A549 (cell line): ENCODE measurements around the gene TCTN1. TPM values are rescaled to one million over a fixed set of nuclear protein-coding genes. Genes with fewer than 3 reads are reported as not detected.

ENCODE experiments used
- ATAC-seq, 2 experiments: fragments of 200-7000 bp in 1 of 2; fragments of >200 bp in 1 of 2; cut with Nextera tagmentation in 1 of 2; cut with Tn5 transposase in 1 of 2; 3 replicates each; pipeline versions ENCODE4 v1.8.0 to v1.9.1; 2018 to 2020; ENCODE audit warnings: mild to moderate bottlenecking in 1 of 2, moderate library complexity in 1 of 2
- CTCF ChIA-PET: fragments of 300-600 bp; sonication (Branson Sonifier 250); formaldehyde crosslinking; extraction: SDS; loops from one replicate; lab custom pipeline; 2021; ENCODE audit warnings: antibody characterized with exemption, inconsistent platforms; lab: Yijun Ruan, JAX
- POLR2A ChIA-PET: fragments of 350-600 bp; formaldehyde crosslinking; extraction: SDS; loops from one replicate; lab custom pipeline; 2021; ENCODE audit warnings: antibody characterized with exemption, inconsistent platforms; lab: Yijun Ruan, JAX
- DNase-seq, 2 experiments: peaks; one replicate each; pipeline versions ENCODE4 v3.0.0 to v3.0.0-alpha.2; 2011 to 2016; ENCODE audit warnings: low read depth in 1 of 2, low spot score in 1 of 2
- FAIRE-seq: peaks from 2 replicates; lab custom pipeline; 2011; peaks lifted over from hg19 to GRCh38; lab: Jason Lieb, UNC
- H3K27ac ChIP-seq, 2 experiments: fragments of >200 bp; sonication (Bioruptor Twin); formaldehyde crosslinking; 3 replicates each; pipeline ENCODE4 v1.5.1; 2016 to 2017
- H3K4me1 ChIP-seq: fragments of >200 bp; sonication (Bioruptor Twin); formaldehyde crosslinking; 3 replicates; pipeline ENCODE4 v1.6.1; 2016
- H3K4me2 ChIP-seq: fragments of >200 bp; sonication (Bioruptor Twin); formaldehyde crosslinking; 3 replicates; pipeline ENCODE4 v1.6.1; 2016
- H3K4me3 ChIP-seq: fragments of >200 bp; sonication (Bioruptor Twin); formaldehyde crosslinking; 3 replicates; pipeline ENCODE4 v1.5.1; 2016
- H3K9me3 ChIP-seq: fragments of >200 bp; sonication (Bioruptor Twin); formaldehyde crosslinking; 3 replicates; pipeline ENCODE4 v1.6.1; 2016
- BCL3 ChIP-seq: fragments of >200 bp; sonication (Bioruptor Twin); formaldehyde crosslinking; IDR thresholded peaks from 3 replicates; pipeline ENCODE4 v1.6.1; 2016
- BHLHE40 ChIP-seq: IDR thresholded peaks from 2 replicates; pipeline ENCODE4 v1.6.1; 2012; ENCODE audit warnings: low read depth, low read length, inconsistent platforms
- CEBPB ChIP-seq, 2 experiments: fragments of >200 bp in 1 of 2; sonication (Bioruptor Twin) in 1 of 2; formaldehyde crosslinking in 1 of 2; IDR thresholded peaks; 2 replicates each; pipeline ENCODE4 v1.6.1; 2012 to 2016
- CHD4 ChIP-seq: fragments of 200-600 bp; sonication (generic); IDR thresholded peaks from 2 replicates; pipeline ENCODE4 v1.6.1; 2016; ENCODE audit warnings: antibody characterized with exemption, mild to moderate bottlenecking, borderline replicate concordance
- E2F6 ChIP-seq: IDR thresholded peaks from 2 replicates; pipeline ENCODE4 v1.6.1; 2012; ENCODE audit warnings: low read depth, borderline replicate concordance
- ELK1 ChIP-seq: fragments of 150-350 bp; IDR thresholded peaks from 2 replicates; pipeline ENCODE4 v1.6.1; 2014; ENCODE audit warnings: low read depth, mild to moderate bottlenecking, low read length
- EP300 ChIP-seq, 2 experiments: fragments of >200 bp; sonication (Bioruptor Twin); formaldehyde crosslinking; IDR thresholded peaks; 2 replicates in 1 of 2; 3 replicates in 1 of 2; pipeline ENCODE4 v1.6.1; 2016 to 2017
- FOSB ChIP-seq: fragments of 250-450 bp; sonication (Bioruptor Pico); IDR thresholded peaks from 2 replicates; pipeline ENCODE4 v1.5.0; 2020; ENCODE audit warnings: mild to moderate bottlenecking, moderate library complexity
- FOSL2 ChIP-seq, 2 experiments: fragments of 450-650 bp in 1 of 2; fragments of >200 bp in 1 of 2; sonication (Bioruptor Twin) in 1 of 2; formaldehyde crosslinking; IDR thresholded peaks; 2 replicates each; pipeline versions ENCODE4 v1.5.0 to v1.6.1; 2016 to 2020; ENCODE audit warnings: mild to moderate bottlenecking in 1 of 2, moderate library complexity in 1 of 2
- GATA3 ChIP-seq: IDR thresholded peaks from 2 replicates; pipeline ENCODE4 v1.6.1; 2012; ENCODE audit warnings: borderline replicate concordance
- HDAC2 ChIP-seq: fragments of 200-600 bp; sonication (generic); IDR thresholded peaks from 2 replicates; pipeline ENCODE4 v1.6.1; 2016
- HEYL ChIP-seq: fragments of 250-450 bp; sonication (Bioruptor Pico); IDR thresholded peaks from 2 replicates; pipeline ENCODE4 v1.8.0; 2021; ENCODE audit warnings: mild to moderate bottlenecking, moderate library complexity
- HOXA7 ChIP-seq: fragments of 250-450 bp; sonication (Bioruptor Pico); IDR thresholded peaks from 2 replicates; pipeline ENCODE4 v1.5.0; 2020; ENCODE audit warnings: mild to moderate bottlenecking, moderate library complexity
- HOXB13 ChIP-seq: fragments of 250-450 bp; sonication (Bioruptor Pico); IDR thresholded peaks from 2 replicates; pipeline ENCODE4 v1.5.0; 2020; ENCODE audit warnings: low read depth, mild to moderate bottlenecking, moderate library complexity
- JUN ChIP-seq, 2 experiments: fragments of >200 bp; sonication (Bioruptor Twin); formaldehyde crosslinking; IDR thresholded peaks; 2 replicates in 1 of 2; 3 replicates in 1 of 2; pipeline ENCODE4 v1.6.1; 2016 to 2017
- JUNB ChIP-seq: fragments of >200 bp; sonication (Bioruptor Twin); formaldehyde crosslinking; IDR thresholded peaks from 2 replicates; pipeline ENCODE4 v1.6.1; 2016
- KDM1A ChIP-seq: fragments of 200-600 bp; sonication (generic); IDR thresholded peaks from 2 replicates; pipeline ENCODE4 v1.6.1; 2016; ENCODE audit warnings: low read depth, mild to moderate bottlenecking
- KDM5A ChIP-seq: fragments of 200-600 bp; sonication (generic); IDR thresholded peaks from 2 replicates; pipeline ENCODE4 v1.6.1; 2016; ENCODE audit warnings: antibody characterized with exemption, mild to moderate bottlenecking
- MAFK ChIP-seq: fragments of 450-650 bp; IDR thresholded peaks from 2 replicates; pipeline ENCODE4 v1.6.1; 2014; ENCODE audit not compliant: partially characterized antibody
- MAZ ChIP-seq: fragments of 150-350 bp; IDR thresholded peaks from 2 replicates; pipeline ENCODE4 v1.6.1; 2014; ENCODE audit warnings: antibody characterized with exemption, low read depth, low read length, borderline replicate concordance
- NPAS2 ChIP-seq: fragments of 250-450 bp; sonication (Bioruptor Pico); IDR thresholded peaks from 2 replicates; pipeline ENCODE4 v1.8.0; 2022; ENCODE audit warnings: mild to moderate bottlenecking, moderate library complexity, borderline replicate concordance
- NR3C1 ChIP-seq: fragments of >200 bp; sonication (Bioruptor Twin); formaldehyde crosslinking; IDR thresholded peaks from 3 replicates; pipeline ENCODE4 v1.6.1; 2017
- PHF8 ChIP-seq: fragments of 200-600 bp; sonication (generic); IDR thresholded peaks from 2 replicates; pipeline ENCODE4 v1.6.1; 2016; ENCODE audit warnings: low read depth, mild to moderate bottlenecking, antibody characterized with exemption, moderate library complexity, borderline replicate concordance
- POLR2A ChIP-seq: IDR thresholded peaks from 2 replicates; pipeline ENCODE4 v1.6.1; 2012; ENCODE audit warnings: mild to moderate bottlenecking, low read length
- POLR2AphosphoS2 ChIP-seq: conservative IDR thresholded peaks from 2 replicates; pipeline ENCODE4 v1.6.1; 2012; ENCODE audit warnings: low read length, improper control_type of control experiment, inconsistent platforms
- RAD21 ChIP-seq, 2 experiments: fragments of >200 bp in 1 of 2; sonication (Bioruptor Twin) in 1 of 2; formaldehyde crosslinking in 1 of 2; IDR thresholded peaks in 1 of 2; conservative IDR thresholded peaks in 1 of 2; 2 replicates in 1 of 2; 3 replicates in 1 of 2; pipeline ENCODE4 v1.6.1; 2012 to 2018; ENCODE audit warnings: inconsistent platforms in 1 of 2
- RCOR1 ChIP-seq: fragments of 150-350 bp; IDR thresholded peaks from 2 replicates; pipeline ENCODE4 v1.6.1; 2014; ENCODE audit warnings: antibody characterized with exemption, low read length, low read depth
- REST ChIP-seq: fragments of 200-600 bp; sonication (generic); IDR thresholded peaks from 2 replicates; pipeline ENCODE4 v1.6.1; 2016; ENCODE audit warnings: antibody characterized with exemption, mild to moderate bottlenecking, moderate library complexity
- RFX5 ChIP-seq: fragments of 450-650 bp; IDR thresholded peaks from 2 replicates; pipeline ENCODE4 v1.7.1; 2014; ENCODE audit warnings: antibody characterized with exemption, mild to moderate bottlenecking, moderate library complexity
- TFCP2L1 ChIP-seq: fragments of 250-450 bp; sonication (Bioruptor Pico); IDR thresholded peaks from 2 replicates; pipeline ENCODE4 v1.5.0; 2021; ENCODE audit warnings: mild to moderate bottlenecking
- USF2 ChIP-seq: fragments of 450-650 bp; IDR thresholded peaks from 2 replicates; pipeline ENCODE4 v1.6.1; 2014; ENCODE audit warnings: antibody characterized with exemption
- ZFP36 ChIP-seq: fragments of 450-650 bp; IDR thresholded peaks from 2 replicates; pipeline ENCODE4 v1.6.1; 2014; ENCODE audit warnings: borderline replicate concordance; ENCODE audit not compliant: partially characterized antibody
- WGBS: methylation state at CpG from one replicate; pipeline ENCODE4 v1.1.6; 2017; ENCODE audit errors: missing lambda C conversion rate; 5-methylcytosine and 5-hydroxymethylcytosine counted together
- polyA minus RNA-seq: library from RNA; depleted of rRNA, polyadenylated mRNA; stranded (reverse); fragments of >200 nt; gene quantifications from 2 replicates; pipeline ENCODE4 v1.2.3, GENCODE V29; 2011; rRNA and poly(A)+ RNA removed
- polyA plus RNA-seq, 4 experiments: library from polyadenylated mRNA; depleted of rRNA in 3 of 4; stranded (reverse); fragments of >200 nt; fragmentation: RNase III in 1 of 4; extraction: RNeasy Plus Mini Kit Qiagen cat#74134 plus additional on column Dnase treatment in 1 of 4; gene quantifications; 2 replicates in 3 of 4; 3 replicates in 1 of 4; pipeline ENCODE4 v1.2.3, GENCODE V29; 2011 to 2017

The TCTN1 gene
- polyA plus RNA-seq (2011; rRNA removed) (56.9 and 62.2 TPM in 2 replicates), polyA plus RNA-seq (2017; fragmentation: RNase III; extraction: RNeasy Plus Mini Kit Qiagen cat#74134 plus additional on column Dnase treatment) (26.3 to 27.8 TPM (median 26.5 TPM) in 3 replicates), polyA minus RNA-seq (27.0 and 30.7 TPM in 2 replicates)
- polyA plus RNA-seq (2012; cell fraction: cytosol; rRNA removed): 26.2 and 35.0 TPM in 2 replicates
- 74.3 and 74.7 TPM in 2 replicates for polyA plus RNA-seq (2012; cell fraction: nucleus; rRNA removed)

- peak; percentile 95 to 98 for DNase-seq
- no peak for TF ChIP-seq HOXB13 (CRISPR knock-in tag)
- no peak for TF ChIP-seq BHLHE40
- TF ChIP-seq PHF8: peak; percentile 89
- no peak for TF ChIP-seq FOSB (CRISPR knock-in tag)
- TF ChIP-seq ZFP36: no peak
- TF ChIP-seq JUN (IDR thresholded peaks at IDR 0.05): peak in 1 of 2 experiments; percentile 65; a peak in 2 of 5 replicates
- TF ChIP-seq MAZ: no peak
- TF ChIP-seq E2F6: peak; percentile 71; the same call in 1 of the 2 replicates
- TF ChIP-seq POLR2AphosphoS2: no peak
- TF ChIP-seq KDM5A: no peak
- no peak for TF ChIP-seq HDAC2
- TF ChIP-seq BCL3: peak; percentile 59; the same call in 1 of the 3 replicates
- TF ChIP-seq KDM1A: no peak
- no peak for TF ChIP-seq EP300 (IDR thresholded peaks at IDR 0.05)
- TF ChIP-seq FOSL2 (IDR thresholded peaks at IDR 0.05): no peak
- TF ChIP-seq FOSL2 (CRISPR knock-in tag; IDR thresholded peaks at IDR 0.05): no peak
- TF ChIP-seq RCOR1: no peak
- no peak; a peak in 1 of 5 replicates for TF ChIP-seq RAD21 (conservative IDR thresholded peaks at IDR 0.05 in 1 of 2, IDR thresholded peaks at IDR 0.05 in 1 of 2)
- TF ChIP-seq JUNB: no peak
- peak; percentile 81 for TF ChIP-seq REST
- TF ChIP-seq ELK1: no peak
- peak; percentile 86 for TF ChIP-seq POLR2A
- no peak for TF ChIP-seq RFX5
- no peak for TF ChIP-seq HOXA7 (CRISPR knock-in tag)
- no peak for TF ChIP-seq GATA3
- no peak for TF ChIP-seq USF2
- TF ChIP-seq TFCP2L1: no peak
- no peak for TF ChIP-seq CHD4
- TF ChIP-seq CEBPB (IDR thresholded peaks at IDR 0.05): no peak
- no peak for TF ChIP-seq NPAS2
- TF ChIP-seq MAFK: no peak
- TF ChIP-seq NR3C1: no peak
- no peak for TF ChIP-seq HEYL (CRISPR knock-in tag)
These were observed at the start of gene TCTN1 for GRCh38 chr12:110613771-110614684. Gene TCTN1, plus strand, starts transcription at chr12:110614129. Its CDS starts 54 bp downstream, at chr12:110614183.

More at GRCh38 chr12:110613771-110614684, at the start of gene TCTN1:
- Histone ChIP-seq H3K4me2 (peak within 1 kb of the TSS; percentile 90), H3K4me3 (peak within 1 kb of the TSS; percentile 78), H3K4me1 (peaks cover 8% of the 10 kb centered on the region; the same call in 1 of the 3 replicates), H3K9me3 (no peaks in the 10 kb centered on the region), H3K27ac (peak within 1 kb of the TSS; percentile 82 to 86)
- ChIA-PET CTCF (interaction anchor here (0.6 to 5.8 kb wide), 8 partner anchors 8 to 274 kb away, joined by 3 to 56 read pairs (median 4); partner anchors contain the start of genes ARPC3, FAM216A and GPN3), POLR2A (interaction anchor here (0.6 to 2.1 kb wide), 10 partner anchors 18 to 760 kb away, joined by 3 to 12 read pairs (median 4); partner anchors contain the start of genes ARPC3, FAM216A and GPN3)
- ATAC-seq: peak; percentile 99 to 100
- no peak for FAIRE-seq
- WGBS: 2% methylated on average over 42 of the region's 60 CpGs
